ENCODE results near the gene NETO1. TPM values are rescaled to one million over a fixed set of nuclear protein-coding genes. Genes with fewer than 3 reads are reported as not detected.

Gene NETO1, protein sequence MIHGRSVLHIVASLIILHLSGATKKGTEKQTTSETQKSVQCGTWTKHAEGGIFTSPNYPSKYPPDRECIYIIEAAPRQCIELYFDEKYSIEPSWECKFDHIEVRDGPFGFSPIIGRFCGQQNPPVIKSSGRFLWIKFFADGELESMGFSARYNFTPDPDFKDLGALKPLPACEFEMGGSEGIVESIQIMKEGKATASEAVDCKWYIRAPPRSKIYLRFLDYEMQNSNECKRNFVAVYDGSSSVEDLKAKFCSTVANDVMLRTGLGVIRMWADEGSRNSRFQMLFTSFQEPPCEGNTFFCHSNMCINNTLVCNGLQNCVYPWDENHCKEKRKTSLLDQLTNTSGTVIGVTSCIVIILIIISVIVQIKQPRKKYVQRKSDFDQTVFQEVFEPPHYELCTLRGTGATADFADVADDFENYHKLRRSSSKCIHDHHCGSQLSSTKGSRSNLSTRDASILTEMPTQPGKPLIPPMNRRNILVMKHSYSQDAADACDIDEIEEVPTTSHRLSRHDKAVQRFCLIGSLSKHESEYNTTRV
- not detected for total RNA-seq
- total RNA-seq (2013): 5.7 TPM

DNA sequence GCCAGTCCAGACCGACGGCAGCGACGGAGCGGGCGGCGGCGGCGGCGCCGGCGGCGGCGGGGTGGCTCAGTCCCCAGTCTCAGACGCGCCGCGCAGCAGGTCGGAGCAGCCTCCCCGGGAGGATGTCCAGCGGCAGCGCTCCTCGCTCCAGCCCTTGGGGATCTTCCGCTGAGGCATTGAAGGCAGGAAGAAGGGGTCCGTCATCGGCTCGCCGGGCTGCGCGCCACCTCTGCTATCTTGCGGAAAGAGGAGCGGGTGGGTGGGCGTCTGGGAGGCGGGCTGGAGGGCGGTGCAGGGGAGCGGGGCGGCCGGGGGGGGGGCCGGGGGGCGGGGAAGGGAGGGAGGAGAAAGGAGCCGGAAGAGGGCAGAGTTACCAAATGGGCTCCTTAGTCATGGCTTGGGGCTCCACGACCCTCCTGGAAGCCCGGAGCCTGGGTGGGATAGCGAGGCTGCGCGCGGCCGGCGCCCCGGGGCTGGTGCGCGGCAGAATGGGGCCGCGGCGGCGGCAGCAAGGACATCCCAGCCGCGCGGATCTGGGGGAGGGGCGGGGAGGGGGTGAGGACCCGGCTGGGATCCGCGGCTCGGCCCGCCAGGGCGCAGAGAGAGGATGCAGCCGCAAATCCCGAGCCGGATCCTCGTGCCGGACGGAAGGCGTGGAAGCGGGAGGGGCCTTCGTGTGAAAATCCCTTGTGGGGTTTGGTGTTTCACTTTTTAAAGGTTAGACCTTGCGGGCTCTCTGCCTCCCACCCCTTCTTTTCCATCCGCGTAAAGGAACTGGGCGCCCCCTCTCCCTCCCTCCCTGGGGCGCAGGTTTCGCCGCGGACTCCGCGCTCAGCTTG, at the start of gene NETO1:
Gene NETO1 (minus strand): TSS at position 242 of the 839 bp plus-strand sequence. CDS start 696 bp downstream, outside the sequence.
- Histone ChIP-seq H3K36me3 (ENCODE audit: control insufficient read depth, insufficient read depth, low read length) (no peaks in the 10 kb centered on the region), H3K4me3 (ENCODE audit: low read length) (peak within 1 kb of the TSS; percentile 37), H3K27me3 (ENCODE audit: control insufficient read depth, insufficient read depth, low read length) (peaks cover 3% of the 10 kb centered on the region), H3K4me1 (ENCODE audit: control insufficient read depth, insufficient read depth, low read length) (no peaks in the 10 kb centered on the region), H3K9me3 (ENCODE audit: control insufficient read depth, insufficient read depth, low read length) (no peaks in the 10 kb centered on the region), H3K27ac (ENCODE audit: low read length) (no peak within 1 kb of the TSS)
- H3K27ac Mint-ChIP-seq: no peak within 1 kb of the TSS
- peaks cover 21 to 28% of the 10 kb centered on the region in 2 donors for H3K27me3 Mint-ChIP-seq (ENCODE audit: low read depth in 2 of 2)
- TF ChIP-seq, protein P1, sequence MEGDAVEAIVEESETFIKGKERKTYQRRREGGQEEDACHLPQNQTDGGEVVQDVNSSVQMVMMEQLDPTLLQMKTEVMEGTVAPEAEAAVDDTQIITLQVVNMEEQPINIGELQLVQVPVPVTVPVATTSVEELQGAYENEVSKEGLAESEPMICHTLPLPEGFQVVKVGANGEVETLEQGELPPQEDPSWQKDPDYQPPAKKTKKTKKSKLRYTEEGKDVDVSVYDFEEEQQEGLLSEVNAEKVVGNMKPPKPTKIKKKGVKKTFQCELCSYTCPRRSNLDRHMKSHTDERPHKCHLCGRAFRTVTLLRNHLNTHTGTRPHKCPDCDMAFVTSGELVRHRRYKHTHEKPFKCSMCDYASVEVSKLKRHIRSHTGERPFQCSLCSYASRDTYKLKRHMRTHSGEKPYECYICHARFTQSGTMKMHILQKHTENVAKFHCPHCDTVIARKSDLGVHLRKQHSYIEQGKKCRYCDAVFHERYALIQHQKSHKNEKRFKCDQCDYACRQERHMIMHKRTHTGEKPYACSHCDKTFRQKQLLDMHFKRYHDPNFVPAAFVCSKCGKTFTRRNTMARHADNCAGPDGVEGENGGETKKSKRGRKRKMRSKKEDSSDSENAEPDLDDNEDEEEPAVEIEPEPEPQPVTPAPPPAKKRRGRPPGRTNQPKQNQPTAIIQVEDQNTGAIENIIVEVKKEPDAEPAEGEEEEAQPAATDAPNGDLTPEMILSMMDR (IDR thresholded peaks at IDR 0.05): no peak
- intact Hi-C loops (cut with micrococcal nuclease): no loop called here
- ATAC-seq: no peak
- no peak within 1 kb of the TSS for H3K4me3 Mint-ChIP-seq
- DNase-seq: no peak
- 4% methylated on average over 71 of the region's 85 CpGs for WGBS (ENCODE audit: insufficient coverage)
- peaks cover 0 to 6% of the 10 kb centered on the region in 2 donors for H3K4me1 Mint-ChIP-seq
- peaks cover 9% of the 10 kb centered on the region for H3K36me3 Mint-ChIP-seq
- peaks cover 7 to 13% of the 10 kb centered on the region in 2 donors for H3K9me3 Mint-ChIP-seq

DNA sequence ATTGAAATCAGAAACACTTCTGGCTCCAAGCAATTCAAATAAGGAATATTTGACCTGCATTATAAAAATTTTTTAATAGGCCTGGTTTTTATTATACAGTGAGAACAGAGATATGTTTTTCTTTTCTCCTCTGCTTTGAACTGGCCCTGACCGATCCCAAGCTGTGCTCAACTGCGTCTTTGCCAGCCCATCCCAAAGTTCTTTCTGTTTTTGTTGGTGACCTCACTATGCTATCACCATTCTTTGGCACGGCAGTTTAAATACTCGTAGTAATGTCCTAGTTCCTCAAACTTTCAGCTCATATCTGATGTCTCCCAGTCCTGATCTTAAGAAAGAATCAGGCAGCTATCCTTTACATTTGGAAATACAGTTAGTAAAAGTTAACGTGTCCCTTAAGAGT, 42.3 kb upstream of the NETO1 start:
- DNase-seq (no peak), ATAC-seq (no peak)
- Histone ChIP-seq H3K9me3 (ENCODE audit: control insufficient read depth, insufficient read depth, low read length) (no peaks in the 10 kb centered on the region), H3K4me3 (ENCODE audit: low read length) (no peak overlapping the region), H3K36me3 (ENCODE audit: control insufficient read depth, insufficient read depth, low read length) (no peaks in the 10 kb centered on the region), H3K4me1 (ENCODE audit: control insufficient read depth, insufficient read depth, low read length) (no peaks in the 10 kb centered on the region), H3K27me3 (ENCODE audit: control insufficient read depth, insufficient read depth, low read length) (no peaks in the 10 kb centered on the region), H3K27ac (ENCODE audit: low read length) (no peak overlapping the region)
- TF ChIP-seq, protein P1 (IDR thresholded peaks at IDR 0.05): no peak
- WGBS (ENCODE audit: insufficient coverage): 88% methylated on average over 5 of the region's 5 CpGs
- H3K9me3 Mint-ChIP-seq: peaks cover 3% of the 10 kb centered on the region in 2 donors
- H3K27ac Mint-ChIP-seq: no peak overlapping the region
- no peaks in the 10 kb centered on the region for H3K4me1 Mint-ChIP-seq
- H3K4me3 Mint-ChIP-seq: no peak overlapping the region
- intact Hi-C loops (cut with micrococcal nuclease): no loop called here
- H3K36me3 Mint-ChIP-seq: no peaks in the 10 kb centered on the region
- H3K27me3 Mint-ChIP-seq (ENCODE audit: low read depth in 2 of 2): no peaks in the 10 kb centered on the region

DNA sequence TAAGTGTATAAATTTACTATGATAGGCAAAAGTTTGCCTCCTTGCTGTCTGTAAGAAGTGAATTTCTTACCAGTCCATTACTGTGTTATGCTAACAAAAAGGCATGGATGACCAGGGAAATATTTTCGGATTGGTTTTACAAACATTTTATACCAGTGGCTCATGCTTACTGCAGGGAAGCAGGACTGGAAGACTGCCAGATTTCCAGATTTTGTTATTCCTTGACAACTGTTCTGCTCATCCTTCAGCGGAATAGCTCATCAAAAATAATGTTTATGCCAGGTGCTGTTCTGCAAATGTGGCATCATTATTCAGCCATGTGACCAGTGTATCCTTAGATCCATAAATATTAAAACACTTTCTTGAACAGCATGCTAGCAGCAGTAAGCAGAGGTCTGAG, 40.4 kb upstream of the NETO1 start:
- TF ChIP-seq, protein P1 (IDR thresholded peaks at IDR 0.05): no peak
- Mint-ChIP-seq H3K27ac (no peak overlapping the region), H3K9me3 (peaks cover 2 to 11% of the 10 kb centered on the region in 2 donors), H3K36me3 (no peaks in the 10 kb centered on the region), H3K4me1 (no peaks in the 10 kb centered on the region), H3K4me3 (no peak overlapping the region), H3K27me3 (ENCODE audit: low read depth in 2 of 2) (no peaks in the 10 kb centered on the region)
- no peaks in the 10 kb centered on the region for H3K27me3 ChIP-seq (ENCODE audit: control insufficient read depth, insufficient read depth, low read length)
- H3K4me3 ChIP-seq (ENCODE audit: low read length): no peak overlapping the region
- no peaks in the 10 kb centered on the region for H3K9me3 ChIP-seq (ENCODE audit: control insufficient read depth, insufficient read depth, low read length)
- 50% methylated on average over 2 of the region's 2 CpGs for WGBS (ENCODE audit: insufficient coverage)
- H3K4me1 ChIP-seq (ENCODE audit: control insufficient read depth, insufficient read depth, low read length): no peaks in the 10 kb centered on the region
- DNase-seq (no peak), ATAC-seq (no peak)
- no peak overlapping the region for H3K27ac ChIP-seq (ENCODE audit: low read length)
- H3K36me3 ChIP-seq (ENCODE audit: control insufficient read depth, insufficient read depth, low read length): no peaks in the 10 kb centered on the region
- intact Hi-C loops (cut with micrococcal nuclease): no loop called here
